Activated CD8-positive, alpha-beta T cell treated with anti-CD3 and anti-CD28 coated beads, Interleukin-2, amount 10 ng/mL, durations not matched to agents 7 days and 5 days (primary cell): ENCODE data around the gene KIF26B. TPM values are rescaled to one million over a fixed set of nuclear protein-coding genes. Genes with fewer than 3 reads are reported as not detected.

ENCODE experiments used
- ATAC-seq: fragments of 150-1000 bp; cut with Tn5 transposase; one replicate; pipeline ENCODE4 v1.10.0; 2021; ENCODE audit warnings: moderate library complexity
- CTCF ChIA-PET: fragments of 350-600 bp; sonication (Branson Sonifier 250); formaldehyde crosslinking; loops from one replicate; lab custom pipeline; 2021; ENCODE audit warnings: antibody characterized with exemption; lab: Charles Lee
- POLR2A ChIA-PET: fragments of 350-600 bp; sonication (Branson Sonifier 250); formaldehyde crosslinking; loops from one replicate; lab custom pipeline; 2021; ENCODE audit warnings: antibody characterized with exemption; lab: Charles Lee
- DNase-seq: peaks from one replicate; pipeline ENCODE4 v3.0.0-alpha.2; 2020
- H3K27ac Mint-ChIP-seq: one replicate; pipeline ENCODE4 v1.8.0; 2021; ENCODE audit warnings: mild to moderate bottlenecking, mixed read lengths
- H3K27me3 Mint-ChIP-seq: one replicate; pipeline ENCODE4 v1.8.0; 2021; ENCODE audit warnings: low read depth, mixed read lengths
- H3K36me3 Mint-ChIP-seq: one replicate; pipeline ENCODE4 v1.8.0; 2021; ENCODE audit warnings: low read depth, mixed read lengths
- H3K4me1 Mint-ChIP-seq: one replicate; pipeline ENCODE4 v1.8.0; 2021; ENCODE audit warnings: low read depth, mixed read lengths
- H3K4me3 Mint-ChIP-seq: one replicate; pipeline ENCODE4 v1.8.0; 2021; ENCODE audit warnings: mild to moderate bottlenecking, mixed read lengths
- H3K9me3 Mint-ChIP-seq: one replicate; pipeline ENCODE4 v1.8.0; 2022; ENCODE audit warnings: mixed read lengths; ENCODE audit not compliant: insufficient read depth
- total RNA-seq, 2 experiments: library from RNA; stranded (reverse); gene quantifications; one replicate each; pipeline ENCODE4 v1.2.3, GENCODE V29; 2021

KIF26B gene
- total RNA-seq, 2 experiments from 2014 or later, result 0.03 to 0.08 TPM

DNA sequence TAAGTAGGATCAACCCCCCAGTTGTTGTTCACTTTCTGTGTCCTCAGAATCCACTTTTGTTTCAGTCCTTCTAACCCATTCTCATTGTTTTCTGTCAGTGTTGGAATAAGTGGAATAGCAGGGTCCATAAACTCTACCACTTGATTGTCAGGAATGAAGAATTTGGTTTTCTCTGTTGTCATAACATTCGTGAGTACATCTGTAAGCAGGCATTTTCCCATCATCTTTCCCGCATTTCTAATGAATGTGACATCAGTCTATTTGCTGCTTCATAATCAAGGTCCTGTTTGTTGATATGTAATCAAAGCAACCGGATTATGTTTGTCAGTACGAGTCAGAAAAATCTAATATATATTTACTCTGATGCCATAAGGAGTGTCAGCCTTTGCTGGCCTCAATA lies 147.1 kb downstream of the KIF26B start:
- DNase-seq, result no peak
- no peak overlapping the region for H3K27ac Mint-ChIP-seq
- no peaks in the 10 kb centered on the region for H3K36me3 Mint-ChIP-seq
- ChIA-PET POLR2A (no interaction called here), CTCF (no interaction called here)
- no peak overlapping the region for H3K4me3 Mint-ChIP-seq
- peaks cover 1% of the 10 kb centered on the region for H3K27me3 Mint-ChIP-seq
- H3K4me1 Mint-ChIP-seq, result no peaks in the 10 kb centered on the region
- no peaks in the 10 kb centered on the region for H3K9me3 Mint-ChIP-seq
- no peak for ATAC-seq

DNA sequence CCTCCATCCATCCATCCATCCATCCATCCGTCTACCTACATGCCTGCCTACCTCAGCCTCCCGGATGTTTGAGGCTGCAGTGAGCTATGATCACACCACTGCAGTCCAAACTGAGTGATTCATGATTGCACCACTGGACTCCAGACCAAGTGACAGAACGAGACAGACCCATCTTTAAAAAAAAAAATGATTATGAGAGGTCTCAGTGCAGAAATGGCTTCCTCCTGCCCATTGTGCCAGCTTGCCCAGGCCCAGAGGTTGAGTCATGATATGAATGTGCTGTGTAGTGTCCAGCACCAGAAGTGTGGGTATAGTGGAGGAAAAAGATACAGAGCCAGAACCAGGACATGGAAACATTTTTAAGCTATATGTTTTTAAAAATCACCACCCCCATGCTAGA lies 149.9 kb downstream of the KIF26B start:
- peaks cover 1% of the 10 kb centered on the region for H3K27me3 Mint-ChIP-seq
- H3K9me3 Mint-ChIP-seq, result no peaks in the 10 kb centered on the region
- no peak for ATAC-seq
- no peaks in the 10 kb centered on the region for H3K4me1 Mint-ChIP-seq
- H3K4me3 Mint-ChIP-seq, result no peak overlapping the region
- CTCF ChIA-PET, result no interaction called here
- no peaks in the 10 kb centered on the region for H3K36me3 Mint-ChIP-seq
- DNase-seq, result no peak
- POLR2A ChIA-PET, result no interaction called here
- no peak overlapping the region for H3K27ac Mint-ChIP-seq

DNA sequence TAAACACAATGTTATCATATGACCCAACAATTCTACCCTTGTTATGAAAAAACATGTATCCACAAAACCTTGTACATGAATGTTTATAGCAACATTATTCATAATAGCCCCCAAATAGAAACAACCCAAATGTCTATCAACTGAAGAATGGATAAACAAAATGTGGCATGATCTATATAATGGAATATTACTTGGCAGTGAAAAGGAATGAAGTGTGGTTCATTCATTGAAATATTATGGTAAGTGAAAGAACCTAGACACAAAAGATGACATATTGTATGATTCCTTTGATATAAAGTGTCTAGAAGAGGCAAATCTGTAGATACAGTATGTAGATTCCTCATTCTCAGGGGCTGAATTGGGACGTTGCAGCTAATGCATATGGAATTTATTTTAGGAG lies 151.2 kb downstream of the KIF26B start:
- DNase-seq (no peak), ATAC-seq (no peak)
- CTCF ChIA-PET, result no interaction called here
- peaks cover 1% of the 10 kb centered on the region for H3K27me3 Mint-ChIP-seq
- H3K9me3 Mint-ChIP-seq, result no peaks in the 10 kb centered on the region
- H3K27ac Mint-ChIP-seq, result no peak overlapping the region
- POLR2A ChIA-PET, result no interaction called here
- no peak overlapping the region for H3K4me3 Mint-ChIP-seq
- H3K36me3 Mint-ChIP-seq, result no peaks in the 10 kb centered on the region
- peaks cover 8% of the 10 kb centered on the region for H3K4me1 Mint-ChIP-seq

DNA sequence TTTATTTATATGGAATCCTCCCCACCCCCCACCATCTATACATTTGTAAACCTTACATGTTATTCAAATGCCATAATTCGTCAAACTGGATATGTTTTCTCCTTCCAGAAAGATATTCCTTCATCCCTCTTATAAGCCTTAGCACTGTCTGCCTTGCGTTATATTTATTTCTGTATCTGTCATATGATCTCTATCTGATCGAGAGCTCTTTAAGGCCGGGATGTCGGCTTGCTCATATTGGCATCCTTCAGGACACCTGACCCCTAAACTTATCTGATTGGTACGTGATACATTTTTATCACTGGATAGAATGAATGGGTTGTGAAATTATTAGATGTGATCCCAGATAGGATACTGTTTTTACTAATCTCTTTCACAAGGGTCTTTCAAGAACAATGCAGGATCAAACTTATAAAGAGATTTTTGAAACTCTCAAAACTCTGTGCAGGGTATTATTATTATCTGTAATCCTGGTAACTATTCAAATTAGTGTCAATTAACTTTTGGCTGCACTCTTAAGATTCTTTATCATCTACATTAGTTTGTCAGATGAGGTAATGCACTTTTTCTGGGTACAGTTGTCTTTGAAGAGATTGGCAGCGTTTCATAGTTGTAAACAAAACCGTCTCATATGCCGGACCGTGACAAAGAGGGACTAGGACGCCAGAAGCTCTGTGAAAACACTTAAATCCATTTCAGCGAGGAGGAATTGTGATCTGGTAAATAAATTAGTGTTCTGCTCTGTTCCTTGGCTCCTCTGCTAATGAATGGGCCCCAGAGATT lies 152.0 kb downstream of the KIF26B start:
- no peak overlapping the region for H3K27ac Mint-ChIP-seq
- ChIA-PET POLR2A (interaction anchor here (0.7 kb wide), 1 partner anchor 235 kb away, joined by 3 read pairs; no protein-coding TSS in a partner anchor), CTCF (no interaction called here)
- DNase-seq (no peak), ATAC-seq (no peak)
- peaks cover 11% of the 10 kb centered on the region for H3K4me1 Mint-ChIP-seq
- no peaks in the 10 kb centered on the region for H3K36me3 Mint-ChIP-seq
- no peaks in the 10 kb centered on the region for H3K9me3 Mint-ChIP-seq
- peaks cover 1% of the 10 kb centered on the region for H3K27me3 Mint-ChIP-seq
- no peak overlapping the region for H3K4me3 Mint-ChIP-seq

DNA sequence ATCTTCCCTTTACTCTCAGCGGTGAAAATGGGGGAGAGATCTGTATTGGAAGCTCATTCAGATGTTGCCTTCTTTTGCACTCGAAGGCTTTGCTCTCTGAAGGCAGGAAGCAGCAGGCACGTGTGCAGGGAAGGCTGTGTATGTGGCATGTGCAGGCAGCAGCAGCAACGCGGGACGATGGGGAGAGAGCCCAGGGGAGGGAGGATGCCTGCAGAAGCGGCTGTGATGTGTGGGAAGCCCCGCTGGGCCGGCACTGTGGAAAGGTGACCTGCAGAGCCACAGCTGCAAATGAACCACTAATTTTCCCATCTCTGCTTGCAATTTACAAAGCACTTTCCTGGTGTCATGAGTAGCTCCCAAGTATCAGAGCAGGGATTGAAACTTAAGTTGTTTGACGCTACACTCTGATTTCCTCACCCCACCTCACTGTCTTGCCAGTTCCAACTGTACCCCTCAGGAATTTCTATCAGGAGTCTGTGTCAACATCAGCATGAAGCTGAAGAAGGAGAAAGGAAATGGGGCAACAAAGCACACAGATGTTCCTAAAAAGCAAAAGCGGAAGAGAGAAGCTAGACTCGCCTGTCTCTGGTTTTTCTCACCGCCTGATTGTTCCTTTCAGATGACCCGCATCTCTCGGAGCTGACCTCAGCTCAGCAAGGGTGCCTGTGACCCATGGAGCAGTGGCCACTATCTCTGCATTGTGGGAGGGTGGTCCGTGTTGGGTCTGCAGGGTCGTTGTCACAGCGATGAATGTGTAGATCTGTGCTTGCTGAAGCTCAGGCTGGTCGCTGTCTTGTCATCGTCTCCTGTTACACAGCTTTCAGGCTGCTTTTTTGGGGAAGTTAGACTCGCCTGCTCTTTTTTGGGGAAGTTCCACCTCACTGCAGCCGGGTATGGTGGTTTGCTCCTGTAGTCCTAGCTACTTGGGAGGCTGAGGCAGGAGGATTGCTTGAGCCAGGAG lies 156.1 kb downstream of the KIF26B start:
- no peaks in the 10 kb centered on the region for H3K9me3 Mint-ChIP-seq
- DNase-seq, result peak; percentile 26
- H3K27me3 Mint-ChIP-seq, result no peaks in the 10 kb centered on the region
- ChIA-PET CTCF (no interaction called here), POLR2A (interaction anchor here (0.7 kb wide), 1 partner anchor 158 kb away, joined by 3 read pairs; no protein-coding TSS in a partner anchor)
- peak overlapping the region; percentile 60 for H3K4me3 Mint-ChIP-seq
- no peaks in the 10 kb centered on the region for H3K36me3 Mint-ChIP-seq
- peak overlapping the region; percentile 22 for H3K27ac Mint-ChIP-seq
- H3K4me1 Mint-ChIP-seq, result peaks cover 11% of the 10 kb centered on the region
- ATAC-seq, result peak; percentile 69

DNA sequence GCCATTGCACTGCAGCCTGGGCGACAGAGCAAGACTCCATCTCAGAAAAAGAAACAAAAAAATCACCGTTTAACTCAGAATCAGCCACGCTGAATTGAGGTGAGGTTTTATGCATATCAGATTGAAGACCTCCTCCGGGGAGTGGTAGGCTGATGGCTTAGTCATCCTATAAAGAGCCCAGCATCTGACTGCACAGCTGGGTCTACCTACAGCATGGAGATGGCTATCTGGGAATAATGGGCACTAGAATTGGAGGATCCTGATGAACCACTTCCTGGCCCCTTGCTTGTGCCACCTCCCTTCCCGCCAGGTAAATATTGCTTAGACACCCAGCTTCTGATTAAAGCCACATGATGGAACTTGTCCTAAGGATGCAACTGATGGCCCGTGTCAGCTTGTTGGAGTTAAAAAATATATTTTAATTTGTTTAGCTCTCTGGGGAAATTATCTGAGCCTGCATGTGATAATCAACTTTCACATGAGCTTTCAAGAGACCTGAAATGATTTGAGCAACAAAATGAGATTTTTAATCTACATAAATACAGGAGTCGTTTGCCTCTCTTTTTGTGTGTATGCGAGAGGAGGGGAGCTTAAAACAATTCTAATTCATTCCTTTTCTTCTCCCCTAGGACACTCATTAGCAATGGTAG lies 157.2 kb downstream of the KIF26B start:
- ChIA-PET CTCF (no interaction called here), POLR2A (no interaction called here)
- no peak overlapping the region for H3K4me3 Mint-ChIP-seq

DNA sequence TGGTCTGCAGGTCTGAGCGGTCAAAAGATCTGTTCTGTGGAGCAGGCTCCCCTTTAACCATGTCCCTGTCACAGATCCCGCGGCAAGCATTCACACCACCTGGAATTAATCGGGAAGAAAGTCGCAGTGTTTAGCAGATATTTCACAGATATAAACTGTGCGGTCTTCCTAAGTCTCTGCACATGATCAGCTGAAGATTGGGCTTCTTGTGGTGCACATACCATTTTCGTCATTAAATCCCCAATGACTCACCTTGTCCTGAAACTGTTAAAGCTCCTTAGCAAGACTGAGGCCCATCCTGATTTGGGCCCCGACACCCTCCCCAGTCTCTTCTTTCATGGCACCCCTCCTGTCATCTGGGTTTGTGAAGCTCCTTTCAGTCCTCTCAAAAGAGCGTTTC lies 158.8 kb downstream of the KIF26B start:
- ATAC-seq (no peak), DNase-seq (no peak)
- Mint-ChIP-seq H3K4me1 (peaks cover 11% of the 10 kb centered on the region), H3K36me3 (no peaks in the 10 kb centered on the region), H3K27me3 (peaks cover 3% of the 10 kb centered on the region), H3K4me3 (no peak overlapping the region), H3K27ac (no peak overlapping the region), H3K9me3 (no peaks in the 10 kb centered on the region)
- ChIA-PET CTCF (no interaction called here), POLR2A (no interaction called here)

More for the DNA sequence above, 157.2 kb downstream of the KIF26B start:
- H3K27ac Mint-ChIP-seq, result no peak overlapping the region
- H3K36me3 Mint-ChIP-seq, result no peaks in the 10 kb centered on the region
- H3K9me3 Mint-ChIP-seq, result no peaks in the 10 kb centered on the region
- H3K27me3 Mint-ChIP-seq, result no peaks in the 10 kb centered on the region
- peaks cover 11% of the 10 kb centered on the region for H3K4me1 Mint-ChIP-seq
- DNase-seq (no peak), ATAC-seq (no peak)

DNA sequence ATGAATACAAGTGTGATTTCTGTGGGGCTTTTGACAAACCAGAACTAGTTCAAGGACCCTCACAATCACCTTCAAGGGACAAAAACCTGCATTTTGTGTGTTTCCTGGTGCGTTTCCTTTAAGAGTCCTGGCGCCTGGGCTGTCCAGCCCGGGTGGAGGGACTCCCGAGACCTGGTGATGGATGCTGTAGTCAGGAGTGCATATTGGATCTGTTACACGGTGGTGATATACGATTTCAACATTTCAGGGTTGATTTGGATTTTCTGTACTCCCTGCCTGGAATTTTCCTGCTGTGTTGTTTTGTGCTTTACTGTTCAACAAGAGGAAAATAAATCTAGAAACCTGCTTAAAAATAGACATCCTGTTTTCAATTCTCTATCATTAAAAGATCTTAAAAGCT lies 162.0 kb downstream of the KIF26B start:
- H3K27me3 Mint-ChIP-seq, result peaks cover 3% of the 10 kb centered on the region
- H3K9me3 Mint-ChIP-seq, result no peaks in the 10 kb centered on the region
- no peak overlapping the region for H3K27ac Mint-ChIP-seq
- H3K4me1 Mint-ChIP-seq, result no peaks in the 10 kb centered on the region
- H3K36me3 Mint-ChIP-seq, result no peaks in the 10 kb centered on the region
- ChIA-PET CTCF (no interaction called here), POLR2A (no interaction called here)
- H3K4me3 Mint-ChIP-seq, result no peak overlapping the region
- DNase-seq (no peak), ATAC-seq (no peak)

DNA sequence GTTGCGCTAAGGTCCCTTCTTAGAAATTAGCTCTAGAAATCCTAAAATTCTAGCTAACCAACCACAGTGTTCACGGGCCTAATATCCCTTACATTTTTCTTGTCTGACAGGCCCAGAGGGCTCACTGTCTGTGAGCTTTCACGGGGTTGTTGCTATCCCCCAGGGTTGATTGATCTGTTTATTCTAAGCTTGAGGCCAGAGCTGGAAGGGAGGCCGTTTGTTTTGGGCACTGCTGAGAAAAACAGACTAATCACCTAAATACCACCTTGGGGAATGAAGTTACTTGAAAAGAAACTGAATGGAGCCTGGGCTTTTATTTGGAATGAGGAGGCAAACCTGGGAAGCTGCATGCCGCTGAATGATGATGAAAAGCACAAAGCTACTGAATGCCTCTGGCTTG lies 162.4 kb downstream of the KIF26B start:
- Mint-ChIP-seq H3K9me3 (no peaks in the 10 kb centered on the region), H3K4me3 (no peak overlapping the region), H3K36me3 (no peaks in the 10 kb centered on the region), H3K27ac (no peak overlapping the region), H3K4me1 (no peaks in the 10 kb centered on the region), H3K27me3 (peaks cover 4% of the 10 kb centered on the region)
- ChIA-PET POLR2A (no interaction called here), CTCF (interaction anchor here (0.6 kb wide), 1 partner anchor 886 kb away, joined by 3 read pairs; no protein-coding TSS in a partner anchor)
- ATAC-seq, result no peak
- no peak for DNase-seq

DNA sequence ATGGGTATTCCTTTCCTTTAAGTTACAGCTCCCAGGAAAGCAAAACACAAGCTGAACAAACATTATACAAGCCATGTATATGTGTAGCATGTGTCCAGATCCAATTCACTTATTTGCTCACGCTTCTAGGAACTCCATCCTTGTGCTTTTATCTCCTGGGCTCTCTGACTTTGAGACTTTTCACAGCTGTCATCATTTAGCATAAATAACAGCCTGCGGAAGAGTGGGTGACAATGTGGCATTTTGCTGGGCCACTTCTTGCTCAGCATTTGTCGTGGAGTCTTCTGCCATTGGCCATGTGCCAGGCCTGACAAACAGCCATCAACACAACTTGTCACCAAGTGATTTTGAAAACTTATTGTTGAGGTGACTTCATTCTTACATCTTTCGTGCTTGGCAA lies 164.3 kb downstream of the KIF26B start:
- CTCF ChIA-PET, result interaction anchor here (0.8 kb wide), 1 partner anchor 166 kb away, joined by 3 read pairs; no protein-coding TSS in a partner anchor
- Mint-ChIP-seq H3K27me3 (peaks cover 4% of the 10 kb centered on the region), H3K27ac (no peak overlapping the region), H3K4me1 (no peaks in the 10 kb centered on the region), H3K4me3 (no peak overlapping the region), H3K36me3 (no peaks in the 10 kb centered on the region), H3K9me3 (no peaks in the 10 kb centered on the region)
- ATAC-seq (no peak), DNase-seq (no peak)
- POLR2A ChIA-PET, result no interaction called here

DNA sequence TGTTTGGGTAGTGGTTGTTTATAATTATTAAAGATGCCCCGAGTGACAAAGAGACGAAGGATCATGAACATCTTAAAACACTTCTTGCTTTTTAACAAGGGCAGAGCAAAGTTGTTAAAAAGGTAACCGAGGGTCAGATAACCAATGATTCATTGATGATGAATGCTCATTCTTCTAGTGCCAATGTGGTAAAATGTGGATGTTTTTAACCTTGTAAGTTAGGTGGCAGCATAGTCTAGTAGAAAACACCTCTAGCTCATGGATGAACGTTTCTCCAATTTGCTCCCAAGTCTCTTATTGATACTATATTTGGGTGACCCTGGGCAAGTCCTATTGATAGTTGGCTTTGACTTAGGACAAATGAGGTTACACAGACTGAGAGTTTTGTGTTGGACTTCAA lies 167.9 kb downstream of the KIF26B start:
- POLR2A ChIA-PET, result no interaction called here
- Mint-ChIP-seq H3K36me3 (no peaks in the 10 kb centered on the region), H3K4me1 (no peaks in the 10 kb centered on the region), H3K27me3 (peaks cover 3% of the 10 kb centered on the region), H3K27ac (no peak overlapping the region), H3K9me3 (no peaks in the 10 kb centered on the region), H3K4me3 (no peak overlapping the region)
- ATAC-seq (no peak), DNase-seq (no peak)
- CTCF ChIA-PET, result no interaction called here
